Neural progenitor cell (in vitro differentiated cells): ENCODE data around the gene FBXO44. TPM values are rescaled to one million over a fixed set of nuclear protein-coding genes. Genes with fewer than 3 reads are reported as not detected.

Source experiments
- DNase-seq: peaks from one replicate; pipeline ENCODE4 v3.0.0-alpha.2; 2016; ENCODE audit warnings: low spot score
- H2AFZ ChIP-seq: fragments of 200-600 bp; sonication (generic); replicated peaks from 2 replicates; pipeline ENCODE4 v1.6.1; 2016; ENCODE audit warnings: antibody characterized with exemption
- H3F3A ChIP-seq: fragments of 200-600 bp; sonication (generic); 2 replicates; pipeline ENCODE4 v1.6.1; 2016; ENCODE audit warnings: antibody characterized with exemption, low read depth
- H3K27ac ChIP-seq: fragments of 200-600 bp; sonication (generic); 2 replicates; pipeline ENCODE4 v1.5.1; 2016; ENCODE audit warnings: mild to moderate bottlenecking
- H3K27me3 ChIP-seq: fragments of 200-600 bp; sonication (generic); 2 replicates; pipeline ENCODE4 v1.6.1; 2016; ENCODE audit warnings: mild to moderate bottlenecking, moderate library complexity
- H3K36me3 ChIP-seq: fragments of 200-600 bp; sonication (generic); 2 replicates; pipeline ENCODE4 v1.5.1; 2016
- H3K4me1 ChIP-seq: fragments of 200-600 bp; sonication (generic); 2 replicates; pipeline ENCODE4 v1.6.1; 2016; ENCODE audit warnings: mixed run types
- H3K4me2 ChIP-seq: fragments of 200-600 bp; sonication (generic); 2 replicates; pipeline ENCODE4 v1.6.1; 2016
- H3K4me3 ChIP-seq: fragments of 200-600 bp; sonication (generic); 2 replicates; pipeline ENCODE4 v1.5.1; 2016
- H3K79me2 ChIP-seq: fragments of 200-600 bp; sonication (generic); 2 replicates; pipeline ENCODE4 v1.6.1; 2016; ENCODE audit warnings: low read depth
- H3K9ac ChIP-seq: fragments of 200-600 bp; sonication (generic); 2 replicates; pipeline ENCODE4 v1.6.1; 2016
- H3K9me3 ChIP-seq: fragments of 200-600 bp; sonication (generic); 2 replicates; pipeline ENCODE4 v1.5.1; 2016; ENCODE audit warnings: low read depth
- H4K20me1 ChIP-seq: fragments of 200-600 bp; sonication (generic); 2 replicates; pipeline ENCODE4 v1.6.1; 2016; ENCODE audit warnings: low read depth
- H3K27ac Mint-ChIP-seq: 3 replicates; pipeline ENCODE4 v1.8.0; 2021; ENCODE audit warnings: mixed read lengths
- H3K27me3 Mint-ChIP-seq: 2 replicates; pipeline ENCODE4 v1.8.0; 2022; ENCODE audit warnings: low read depth, mild to moderate bottlenecking, inconsistent platforms, moderate library complexity, mixed read lengths; ENCODE audit not compliant: insufficient read depth
- H3K36me3 Mint-ChIP-seq: 3 replicates; pipeline ENCODE4 v1.8.0; 2021; ENCODE audit warnings: mixed read lengths
- H3K4me1 Mint-ChIP-seq: 3 replicates; pipeline ENCODE4 v1.8.0; 2021; ENCODE audit warnings: mixed read lengths
- H3K4me3 Mint-ChIP-seq: 3 replicates; pipeline ENCODE4 v1.8.0; 2021; ENCODE audit warnings: mild to moderate bottlenecking, moderate library complexity, mixed read lengths
- H3K9me3 Mint-ChIP-seq: 3 replicates; pipeline ENCODE4 v1.8.0; 2020; ENCODE audit warnings: mixed read lengths
- CTCF ChIP-seq: fragments of 200-600 bp; sonication (generic); IDR thresholded peaks from 2 replicates; pipeline ENCODE4 v1.5.1; 2017; ENCODE audit warnings: antibody characterized with exemption, mild to moderate bottlenecking
- EZH2 ChIP-seq: fragments of 200-600 bp; sonication (generic); IDR thresholded peaks from 2 replicates; pipeline ENCODE4 v1.6.1; 2017; ENCODE audit warnings: antibody characterized with exemption, mild to moderate bottlenecking, moderate library complexity
- EZH2phosphoT487 ChIP-seq: fragments of 200-600 bp; sonication (generic); IDR thresholded peaks from 2 replicates; pipeline ENCODE4 v1.6.1; 2017; ENCODE audit warnings: antibody characterized with exemption
- total RNA-seq: library from RNA; depleted of rRNA; stranded (reverse); fragments of >200 nt; gene quantifications from 2 replicates; pipeline ENCODE4 v1.2.3, GENCODE V29; 2015; ENCODE audit warnings: low replicate concordance

Gene FBXO44
- total RNA-seq, 1 donor from 2014 or later: 5.3 TPM

DNA sequence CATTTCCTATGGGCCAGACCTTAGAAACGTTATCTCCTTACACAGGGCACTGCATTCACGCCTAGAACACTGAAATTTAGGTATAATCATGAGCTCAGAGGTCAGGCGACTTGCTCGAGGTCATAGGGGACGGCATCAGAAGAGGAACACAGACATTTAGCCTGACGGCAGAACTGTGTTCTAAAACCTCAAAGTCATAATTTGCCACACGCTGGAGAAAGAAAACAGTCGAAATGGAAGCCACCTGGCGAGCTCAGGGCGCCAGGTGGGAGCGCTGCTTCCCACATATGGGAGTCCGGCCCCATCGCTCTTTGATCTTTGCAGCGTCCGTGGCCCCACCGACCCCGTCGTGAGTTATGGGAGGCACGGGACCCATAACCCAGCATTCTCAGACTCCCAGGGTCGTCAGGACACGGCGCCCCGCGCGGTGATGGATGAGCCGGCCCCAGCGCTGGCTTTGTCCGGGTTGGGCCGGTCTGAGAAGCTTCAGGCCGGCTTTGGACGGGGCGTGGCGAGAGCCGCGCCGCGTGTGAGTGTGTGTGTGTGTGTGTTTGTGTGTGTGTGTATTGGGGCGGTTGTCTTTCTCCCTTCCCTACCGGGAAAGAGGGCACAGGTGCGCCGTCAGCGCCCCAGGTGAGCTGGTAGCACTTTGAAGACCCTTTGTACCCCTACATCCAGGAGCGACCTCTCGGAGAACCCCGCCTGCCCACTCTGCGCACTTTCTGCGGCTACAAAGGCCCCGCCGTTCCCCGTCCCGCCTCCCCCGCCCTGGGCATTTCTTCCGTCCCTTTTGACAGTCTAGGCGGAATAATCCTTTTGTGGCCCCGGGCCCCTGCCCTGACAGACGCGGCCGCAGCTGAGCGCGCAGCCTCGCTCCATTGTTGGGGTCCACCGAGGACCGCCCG is 36.0 kb downstream of the FBXO44 start:
- TF ChIP-seq CTCF: peak; percentile 23
- TF ChIP-seq EZH2: no peak
- no peak for TF ChIP-seq EZH2phosphoT487
- no peaks in the 10 kb centered on the region for H3K36me3 ChIP-seq
- H2AFZ ChIP-seq: peak overlapping the region; percentile 88
- H3K9me3 Mint-ChIP-seq: no peaks in the 10 kb centered on the region
- H3K9me3 ChIP-seq: no peaks in the 10 kb centered on the region
- peaks cover 25% of the 10 kb centered on the region for H3K27me3 Mint-ChIP-seq
- H3K79me2 ChIP-seq: peaks cover 93% of the 10 kb centered on the region
- H3K4me3 Mint-ChIP-seq: peak overlapping the region; percentile 94
- no peaks in the 10 kb centered on the region for H3K36me3 Mint-ChIP-seq
- peak overlapping the region; percentile 69 for H3K27ac Mint-ChIP-seq
- peak overlapping the region; percentile 91 for H3K9ac ChIP-seq
- H3K4me1 ChIP-seq: peaks cover 43% of the 10 kb centered on the region
- peaks cover 31% of the 10 kb centered on the region for H3K4me1 Mint-ChIP-seq
- peak overlapping the region; percentile 84 for H3K27ac ChIP-seq
- peaks cover 54% of the 10 kb centered on the region for H4K20me1 ChIP-seq
- peaks cover 57% of the 10 kb centered on the region for H3F3A ChIP-seq
- H3K4me3 ChIP-seq: peak overlapping the region; percentile 97
- H3K4me2 ChIP-seq: peak overlapping the region; percentile 93
- peaks cover 11% of the 10 kb centered on the region for H3K27me3 ChIP-seq
- DNase-seq: peak; percentile 88

- peaks cover 36% of the 10 kb centered on the region for H3K4me1 Mint-ChIP-seq
- Histone ChIP-seq H3K9ac (peak within 1 kb of the TSS; percentile 91), H3K36me3 (no peaks in the 10 kb centered on the region), H3K4me2 (peak within 1 kb of the TSS; percentile 93), H3K27me3 (peaks cover 11% of the 10 kb centered on the region), H3K4me1 (peaks cover 48% of the 10 kb centered on the region), H3K79me2 (peaks cover 90% of the 10 kb centered on the region), H3K4me3 (peak within 1 kb of the TSS; percentile 97), H2AFZ (peak within 1 kb of the TSS; percentile 88), H3K9me3 (no peaks in the 10 kb centered on the region), H3F3A (peaks cover 65% of the 10 kb centered on the region), H3K27ac (peak within 1 kb of the TSS; percentile 84), H4K20me1 (peaks cover 55% of the 10 kb centered on the region)
- peak within 1 kb of the TSS; percentile 94 for H3K4me3 Mint-ChIP-seq
- peak within 1 kb of the TSS; percentile 69 for H3K27ac Mint-ChIP-seq
- H3K27me3 Mint-ChIP-seq: peaks cover 22% of the 10 kb centered on the region
- H3K36me3 Mint-ChIP-seq: no peaks in the 10 kb centered on the region
- DNase-seq: peak; percentile 90
- TF ChIP-seq CTCF: no peak
- TF ChIP-seq EZH2phosphoT487: no peak
- no peak for TF ChIP-seq EZH2
- no peaks in the 10 kb centered on the region for H3K9me3 Mint-ChIP-seq
Measured at GRCh38 chr1:11691302-11691914, 36.7 kb downstream of the FBXO44 start, which contains the start of gene DRAXIN. DRAXIN (plus strand) TSS chr1:11691710; CDS start chr1:11706259, 14,549 bp downstream.

- DNase-seq: peak; percentile 55
- Histone ChIP-seq H3K4me1 (peaks cover 48% of the 10 kb centered on the region), H3K4me2 (peak overlapping the region; percentile 93), H3F3A (peaks cover 70% of the 10 kb centered on the region), H3K4me3 (peak overlapping the region; percentile 97), H4K20me1 (peaks cover 57% of the 10 kb centered on the region), H3K79me2 (peaks cover 90% of the 10 kb centered on the region), H2AFZ (peak overlapping the region; percentile 88), H3K9ac (no peak overlapping the region), H3K36me3 (no peaks in the 10 kb centered on the region), H3K27me3 (peaks cover 11% of the 10 kb centered on the region), H3K9me3 (no peaks in the 10 kb centered on the region), H3K27ac (no peak overlapping the region)
- peaks cover 21% of the 10 kb centered on the region for H3K27me3 Mint-ChIP-seq
- H3K4me1 Mint-ChIP-seq: peaks cover 36% of the 10 kb centered on the region
- H3K27ac Mint-ChIP-seq: peak overlapping the region; percentile 69
- no peaks in the 10 kb centered on the region for H3K9me3 Mint-ChIP-seq
- TF ChIP-seq EZH2 (peak; percentile 37), CTCF (no peak)
- H3K36me3 Mint-ChIP-seq: no peaks in the 10 kb centered on the region
- peak overlapping the region; percentile 89 for H3K4me3 Mint-ChIP-seq
Measured at GRCh38 chr1:11691928-11692711, 37.4 kb downstream of the FBXO44 start.
